ENCODE measurements around the gene CSF3R.

- TF ChIP-seq EP300 (IDR thresholded peaks at IDR 0.05) (no peak), CTCF (IDR thresholded peaks at IDR 0.05) (no peak), POLR2A (IDR thresholded peaks at IDR 0.05) (no peak), POLR2AphosphoS5 (IDR thresholded peaks at IDR 0.05) (no peak)
These were observed 36.4 kb downstream of the CSF3R start for GRCh38 chr1:36446271-36446670.

Measured in suprapubic skin (tissue), 4 donors.